ENCODE data around the gene ABCF3. TPM values are rescaled to one million over a fixed set of nuclear protein-coding genes. Genes with fewer than 3 reads are reported as not detected.
A peak's percentile ranks its signal among the peaks of the same experiment; 100 is the strongest.

Gene ABCF3
- total RNA-seq, 1 donor from 2014 or later, result 93.3 TPM

- Histone ChIP-seq H3K9me3 (no peaks in the 10 kb centered on the region), H3K4me3 (no peak overlapping the region), H3K27ac (no peak overlapping the region), H3K36me3 (peaks cover 59 to 70% of the 10 kb centered on the region in 2 donors), H3K27me3 (no peaks in the 10 kb centered on the region), H3K4me1 (peaks cover 0 to 4% of the 10 kb centered on the region in 2 donors)
- TF ChIP-seq CTCF (IDR thresholded peaks at IDR 0.05), result no peak
- intact Hi-C loops (cut with DNase I), result loop anchor here (10.0 kb wide), 1 partner anchor 285 kb away; the partner anchor contains the start of gene PARL
- no peak for DNase-seq (ENCODE audit: low spot score in 2 of 2)
Measured at GRCh38 chr3:184169896-184170875, 15.8 kb upstream of the ABCF3 start.

GRCh38 chr3:184171562-184171961, 14.4 kb upstream of the ABCF3 start:
- Histone ChIP-seq H3K9me3 (no peaks in the 10 kb centered on the region), H3K4me3 (no peak overlapping the region), H3K27me3 (no peaks in the 10 kb centered on the region), H3K36me3 (peaks cover 45 to 56% of the 10 kb centered on the region in 2 donors), H3K27ac (no peak overlapping the region), H3K4me1 (peaks cover 4 to 7% of the 10 kb centered on the region in 2 donors)
- intact Hi-C loops (cut with DNase I), result loop anchor here (10.0 kb wide), 1 partner anchor 287 kb away; the partner anchor contains the start of gene PARL
- TF ChIP-seq CTCF (IDR thresholded peaks at IDR 0.05), result no peak
- DNase-seq (ENCODE audit: low spot score in 2 of 2), result no peak

GRCh38 chr3:184172681-184173373, 13.2 kb upstream of the ABCF3 start:
- no peak overlapping the region for H3K27ac ChIP-seq
- no peak for DNase-seq (ENCODE audit: low spot score in 2 of 2)
- intact Hi-C loops (cut with DNase I), result loop anchor here (10.0 kb wide), 1 partner anchor 288 kb away; the partner anchor contains the start of gene PARL
- H3K36me3 ChIP-seq, result peaks cover 39 to 51% of the 10 kb centered on the region in 2 donors
- no peaks in the 10 kb centered on the region for H3K27me3 ChIP-seq
- peaks cover 11 to 17% of the 10 kb centered on the region in 2 donors for H3K4me1 ChIP-seq
- H3K9me3 ChIP-seq, result no peaks in the 10 kb centered on the region
- no peak overlapping the region for H3K4me3 ChIP-seq
- no peak for TF ChIP-seq CTCF (IDR thresholded peaks at IDR 0.05)

GRCh38 chr3:184173374-184173722, 12.7 kb upstream of the ABCF3 start:
- peaks cover 38 to 51% of the 10 kb centered on the region in 2 donors for H3K36me3 ChIP-seq
- no peak overlapping the region for H3K27ac ChIP-seq
- H3K4me1 ChIP-seq, result peaks cover 11 to 18% of the 10 kb centered on the region in 2 donors
- intact Hi-C loops (cut with DNase I), result loop anchor here (10.0 kb wide), 1 partner anchor 289 kb away; the partner anchor contains the start of gene PARL
- H3K4me3 ChIP-seq, result no peak overlapping the region
- TF ChIP-seq CTCF (IDR thresholded peaks at IDR 0.05), result no peak
- no peaks in the 10 kb centered on the region for H3K9me3 ChIP-seq
- H3K27me3 ChIP-seq, result no peaks in the 10 kb centered on the region
- no peak for DNase-seq (ENCODE audit: low spot score in 2 of 2)

GRCh38 chr3:184174284-184174645, 11.7 kb upstream of the ABCF3 start:
- Histone ChIP-seq H3K27me3 (no peaks in the 10 kb centered on the region), H3K27ac (peak overlapping the region; percentile 11 to 51), H3K4me3 (no peak overlapping the region), H3K36me3 (peaks cover 44 to 52% of the 10 kb centered on the region in 2 donors), H3K9me3 (no peaks in the 10 kb centered on the region), H3K4me1 (peaks cover 11 to 18% of the 10 kb centered on the region in 2 donors)
- DNase-seq (ENCODE audit: low spot score in 2 of 2), result no peak
- intact Hi-C loops (cut with DNase I), result loop anchor here (1.0 to 10.0 kb wide), 7 partner anchors 18 to 289 kb away; partner anchors contain the start of genes EEF1AKMT4, EIF4G1, PARL and PSMD2
- no peak for TF ChIP-seq CTCF (IDR thresholded peaks at IDR 0.05)
